GM18517 (cell line): Measurements from ENCODE around the gene MMAB.

Experiments
- ATAC-seq: cut with Tn5 transposase; IDR thresholded peaks from one replicate; pipeline ENCODE4 v1.9.1; 2021; ENCODE audit warnings: mild to moderate bottlenecking, moderate library complexity; ENCODE audit not compliant: unreplicated experiment

MMAB gene

DNA sequence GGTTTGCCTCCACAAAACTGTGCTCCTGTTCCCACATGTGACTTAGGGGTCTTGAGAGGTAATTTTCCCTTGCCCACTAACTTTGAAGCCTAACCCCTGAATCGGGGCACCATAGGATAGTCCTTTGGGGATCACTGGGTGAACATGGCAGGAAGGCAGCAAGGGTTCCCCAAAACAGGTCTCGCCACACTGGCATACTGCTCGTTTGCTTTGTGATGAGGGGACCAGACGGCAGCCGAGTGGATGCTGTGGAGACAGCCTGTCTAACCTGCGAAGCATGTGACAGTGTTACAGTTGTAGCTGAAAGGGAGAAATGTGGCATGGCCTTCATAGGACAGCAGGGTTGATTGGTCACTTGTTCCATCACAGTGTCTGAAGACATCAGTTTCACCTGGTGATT lies 53.5 kb downstream of the MMAB start:
- no peak for ATAC-seq

DNA sequence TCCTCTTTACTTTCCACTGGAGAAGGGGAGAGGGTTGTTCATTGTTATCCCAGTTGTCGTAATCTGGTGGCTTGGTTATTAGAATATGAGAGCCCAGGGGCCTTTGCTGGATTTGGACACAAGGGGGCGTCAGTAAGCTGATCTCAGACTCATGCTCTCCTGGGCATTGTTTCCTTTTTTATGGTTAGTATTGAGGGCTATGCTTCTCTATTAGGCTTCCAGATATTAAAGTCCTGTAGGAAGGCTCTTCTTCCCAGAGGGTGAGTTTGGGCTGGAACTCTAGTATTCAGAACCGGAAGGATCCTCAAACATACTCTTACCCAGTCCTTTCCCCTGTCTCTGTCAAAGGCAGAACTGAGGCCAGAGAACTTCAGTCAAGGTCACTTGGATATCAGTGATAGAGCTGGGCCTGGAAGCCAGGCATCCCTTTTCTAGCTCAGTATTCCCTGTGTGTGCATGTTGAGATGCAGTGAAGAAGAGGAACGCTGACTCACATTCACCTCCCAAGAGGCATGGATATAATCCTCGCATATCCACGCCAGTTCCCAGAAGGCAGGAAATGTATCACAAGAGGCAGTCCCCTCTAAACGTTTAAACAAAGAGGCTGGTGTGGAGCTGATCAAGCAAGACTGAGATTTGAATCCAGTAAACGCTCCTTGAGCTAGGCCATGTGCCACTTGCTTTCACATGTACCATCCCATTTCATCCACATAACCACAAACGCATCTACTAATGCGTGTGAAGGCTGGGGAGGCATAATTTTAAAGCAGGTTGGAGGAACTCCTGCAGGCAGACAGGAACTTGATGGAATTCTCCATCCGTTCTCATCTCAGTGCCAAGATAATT lies 54.3 kb downstream of the MMAB start:
- no peak for ATAC-seq

DNA sequence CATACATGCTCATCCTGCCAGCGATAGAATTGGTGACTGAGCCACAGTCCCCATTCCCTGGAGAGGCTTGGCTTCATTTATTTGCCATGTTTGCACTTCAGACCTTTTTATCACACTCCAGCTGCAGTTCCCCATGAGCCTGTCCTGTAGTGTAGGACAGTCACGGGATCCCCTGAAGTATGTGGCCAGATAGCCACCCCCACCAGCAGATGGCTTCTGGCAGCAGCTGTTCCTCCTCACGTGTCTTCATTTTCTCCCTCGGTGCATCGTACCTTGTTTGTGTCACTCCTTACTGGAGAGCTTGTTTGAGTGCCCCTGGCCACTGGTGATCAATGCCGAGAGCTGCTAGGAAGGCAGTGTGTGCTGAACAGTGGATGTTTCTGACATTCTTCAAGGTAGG lies 55.7 kb downstream of the MMAB start:
- ATAC-seq, result no peak

GRCh38 chr12:109513977-109514376 lies 59.3 kb downstream of the MMAB start:
- no peak for ATAC-seq

DNA sequence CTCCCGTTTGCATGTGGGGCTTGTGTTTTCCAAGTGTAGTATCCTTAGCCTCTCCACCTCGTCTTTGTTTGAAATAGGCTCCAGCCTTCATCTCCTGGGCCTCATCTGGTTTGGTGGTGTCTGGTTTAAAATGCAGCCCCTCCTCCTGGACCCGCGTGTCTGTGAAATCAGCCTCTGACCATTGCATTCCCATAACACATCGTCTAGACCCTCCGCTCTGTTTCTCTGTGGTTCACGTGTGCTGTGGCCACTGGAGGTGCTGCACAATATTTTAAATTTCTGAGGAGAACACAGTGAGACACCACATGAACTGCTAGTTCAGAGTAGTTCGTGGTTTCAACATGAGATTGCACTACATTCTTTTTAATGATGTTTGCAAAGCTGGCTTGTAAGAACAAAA lies 60.3 kb downstream of the MMAB start:
- no peak for ATAC-seq

GRCh38 chr12:109512608-109513007 lies 60.7 kb downstream of the MMAB start:
- no peak for ATAC-seq

DNA sequence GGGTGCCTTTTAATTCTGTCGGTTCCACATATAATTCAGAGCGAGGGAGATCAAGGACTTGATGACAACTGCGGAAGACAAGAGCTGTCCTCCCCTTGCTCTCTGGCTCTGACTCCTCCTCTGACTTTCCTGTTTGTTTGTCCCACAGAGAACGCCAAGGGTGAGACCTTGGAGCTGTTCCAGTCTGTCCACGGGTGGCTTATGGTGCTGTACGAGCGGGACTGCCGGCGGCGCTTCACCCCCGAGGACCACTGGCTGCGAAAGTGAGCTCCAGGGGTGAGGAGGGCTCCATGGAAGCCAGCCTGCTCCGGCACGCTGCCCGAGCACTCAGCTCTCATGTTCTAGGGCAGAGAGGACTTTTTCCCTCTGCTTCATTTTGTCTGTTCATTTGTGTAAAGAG lies 63.1 kb downstream of the MMAB start:
- no peak for ATAC-seq

DNA sequence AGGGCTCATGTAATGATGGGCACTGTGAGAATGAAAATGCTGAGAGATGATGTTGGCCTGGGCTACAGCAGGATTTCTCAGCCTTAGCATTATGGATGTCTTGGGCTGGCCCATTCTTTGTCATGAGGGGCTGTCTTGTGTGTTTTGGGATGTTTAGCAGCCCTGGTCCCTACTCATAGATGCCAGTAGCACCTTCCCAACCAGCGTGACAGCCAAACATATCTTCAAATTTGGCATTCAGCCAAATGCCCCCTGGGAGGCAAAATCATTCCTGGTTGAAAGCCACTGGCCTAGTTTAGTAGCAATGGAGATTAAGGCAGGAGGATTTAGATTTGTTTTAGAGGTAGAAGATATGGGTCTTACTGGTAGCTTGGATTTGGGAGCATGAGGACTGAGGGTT lies 69.2 kb downstream of the MMAB start:
- no peak for ATAC-seq
